ENCODE data around the gene NIT1.

GRCh38 chr1:161074676-161075368 is 43.1 kb upstream of the NIT1 start:
- TF ChIP-seq, protein P1, sequence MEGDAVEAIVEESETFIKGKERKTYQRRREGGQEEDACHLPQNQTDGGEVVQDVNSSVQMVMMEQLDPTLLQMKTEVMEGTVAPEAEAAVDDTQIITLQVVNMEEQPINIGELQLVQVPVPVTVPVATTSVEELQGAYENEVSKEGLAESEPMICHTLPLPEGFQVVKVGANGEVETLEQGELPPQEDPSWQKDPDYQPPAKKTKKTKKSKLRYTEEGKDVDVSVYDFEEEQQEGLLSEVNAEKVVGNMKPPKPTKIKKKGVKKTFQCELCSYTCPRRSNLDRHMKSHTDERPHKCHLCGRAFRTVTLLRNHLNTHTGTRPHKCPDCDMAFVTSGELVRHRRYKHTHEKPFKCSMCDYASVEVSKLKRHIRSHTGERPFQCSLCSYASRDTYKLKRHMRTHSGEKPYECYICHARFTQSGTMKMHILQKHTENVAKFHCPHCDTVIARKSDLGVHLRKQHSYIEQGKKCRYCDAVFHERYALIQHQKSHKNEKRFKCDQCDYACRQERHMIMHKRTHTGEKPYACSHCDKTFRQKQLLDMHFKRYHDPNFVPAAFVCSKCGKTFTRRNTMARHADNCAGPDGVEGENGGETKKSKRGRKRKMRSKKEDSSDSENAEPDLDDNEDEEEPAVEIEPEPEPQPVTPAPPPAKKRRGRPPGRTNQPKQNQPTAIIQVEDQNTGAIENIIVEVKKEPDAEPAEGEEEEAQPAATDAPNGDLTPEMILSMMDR (IDR thresholded peaks at IDR 0.05; ENCODE audit: poor library complexity): no peak
- TF ChIP-seq EZH2phosphoT487 (IDR thresholded peaks at IDR 0.05; ENCODE audit: low read depth, severe bottlenecking, unreplicated experiment): no peak
- TF ChIP-seq EZH2 (IDR thresholded peaks at IDR 0.05; ENCODE audit: borderline replicate concordance): no peak
